Osteoblast (primary cell): ENCODE measurements around the gene RASAL2. TPM values are rescaled to one million over a fixed set of nuclear protein-coding genes. Genes with fewer than 3 reads are reported as not detected.

Experiments used
- DNase-seq: peaks from one replicate; pipeline ENCODE4 v3.0.0; 2011; ENCODE audit warnings: low spot score, mixed read lengths; ENCODE audit not compliant: insufficient read length; ENCODE audit errors: missing footprints
- H2AFZ ChIP-seq: 2 replicates; pipeline ENCODE4 v1.6.0; 2011; ENCODE audit warnings: mild to moderate bottlenecking, low read length
- H3K27ac ChIP-seq: 2 replicates; pipeline ENCODE4 v1.5.1; 2011; ENCODE audit warnings: mild to moderate bottlenecking, low read depth, low read length, moderate library complexity
- H3K27me3 ChIP-seq: 2 replicates; pipeline ENCODE4 v1.6.0; 2012; ENCODE audit warnings: mild to moderate bottlenecking, control low read depth, inconsistent platforms, low read length, moderate library complexity; ENCODE audit not compliant: insufficient read depth
- H3K36me3 ChIP-seq: 2 replicates; pipeline ENCODE4 v1.5.1; 2011; ENCODE audit warnings: mild to moderate bottlenecking, low read length, control low read depth, moderate library complexity; ENCODE audit not compliant: insufficient read depth
- H3K4me1 ChIP-seq: 2 replicates; pipeline ENCODE4 v1.5.1; 2011; ENCODE audit warnings: mild to moderate bottlenecking, low read length, control low read depth, moderate library complexity; ENCODE audit not compliant: insufficient read depth
- H3K4me2 ChIP-seq: 2 replicates; pipeline ENCODE4 v1.6.0; 2011; ENCODE audit warnings: mild to moderate bottlenecking, low read length; ENCODE audit not compliant: insufficient read depth
- H3K4me3 ChIP-seq: fragments of 200-600 bp; sonication (generic); 3 replicates; pipeline ENCODE4 v1.5.1; 2012; ENCODE audit warnings: mild to moderate bottlenecking, low read length, inconsistent platforms; ENCODE audit not compliant: insufficient read depth
- H3K79me2 ChIP-seq: 2 replicates; pipeline ENCODE4 v1.6.0; 2012; ENCODE audit warnings: mild to moderate bottlenecking, low read length, control low read depth, inconsistent platforms; ENCODE audit not compliant: insufficient read depth
- H3K9me3 ChIP-seq: 2 replicates; pipeline ENCODE4 v1.5.1; 2011; ENCODE audit warnings: low read depth, low read length, control low read depth
- H4K20me1 ChIP-seq: 2 replicates; pipeline ENCODE4 v1.6.0; 2012; ENCODE audit warnings: mild to moderate bottlenecking, low read length, control low read depth; ENCODE audit not compliant: insufficient read depth
- CTCF ChIP-seq: IDR thresholded peaks from 2 replicates; pipeline ENCODE4 v1.5.1; 2011; ENCODE audit warnings: mild to moderate bottlenecking, low read depth, low read length, moderate library complexity; ENCODE audit errors: extremely low read depth
- total RNA-seq: library from RNA; depleted of rRNA; stranded (reverse); fragments of >200 nt; gene quantifications from 2 replicates; pipeline ENCODE4 v1.2.3, GENCODE V29; 2012

RASAL2 gene
- total RNA-seq, 1 donor = 59.4 TPM

- no peaks in the 10 kb centered on the region for H3K27me3 ChIP-seq
- no peak overlapping the region for H2AFZ ChIP-seq
- TF ChIP-seq CTCF = no peak
- no peaks in the 10 kb centered on the region for H3K9me3 ChIP-seq
- no peak for DNase-seq
- no peaks in the 10 kb centered on the region for H4K20me1 ChIP-seq
- H3K27ac ChIP-seq = no peak overlapping the region
- no peak overlapping the region for H3K4me3 ChIP-seq
- H3K36me3 ChIP-seq = no peaks in the 10 kb centered on the region
- H3K4me1 ChIP-seq = no peaks in the 10 kb centered on the region
- H3K79me2 ChIP-seq = no peaks in the 10 kb centered on the region
- no peak overlapping the region for H3K4me2 ChIP-seq
Measured at GRCh38 chr1:178072326-178072725, 21.6 kb upstream of the RASAL2 start.

GRCh38 chr1:178075333-178075732 lies 18.6 kb upstream of the RASAL2 start:
- no peak for DNase-seq
- no peak for TF ChIP-seq CTCF

GRCh38 chr1:178076607-178077006 lies 17.3 kb upstream of the RASAL2 start:
- H3K4me1 ChIP-seq = no peaks in the 10 kb centered on the region
- no peak for TF ChIP-seq CTCF
- no peak overlapping the region for H3K4me2 ChIP-seq
- H4K20me1 ChIP-seq = no peaks in the 10 kb centered on the region
- H3K9me3 ChIP-seq = no peaks in the 10 kb centered on the region
- no peak overlapping the region for H3K4me3 ChIP-seq
- H3K27ac ChIP-seq = no peak overlapping the region
- no peaks in the 10 kb centered on the region for H3K27me3 ChIP-seq
- no peak overlapping the region for H2AFZ ChIP-seq
- no peak for DNase-seq
- H3K79me2 ChIP-seq = no peaks in the 10 kb centered on the region
- H3K36me3 ChIP-seq = no peaks in the 10 kb centered on the region

More at GRCh38 chr1:178075333-178075732, 18.6 kb upstream of the RASAL2 start:
- Histone ChIP-seq H3K4me2 (no peak overlapping the region), H3K4me1 (no peaks in the 10 kb centered on the region), H3K9me3 (no peaks in the 10 kb centered on the region), H3K36me3 (no peaks in the 10 kb centered on the region), H2AFZ (no peak overlapping the region), H3K27me3 (no peaks in the 10 kb centered on the region), H4K20me1 (no peaks in the 10 kb centered on the region), H3K79me2 (no peaks in the 10 kb centered on the region), H3K4me3 (no peak overlapping the region), H3K27ac (no peak overlapping the region)

- Histone ChIP-seq H3K4me1 (no peaks in the 10 kb centered on the region), H3K27me3 (no peaks in the 10 kb centered on the region), H3K79me2 (no peaks in the 10 kb centered on the region), H3K36me3 (no peaks in the 10 kb centered on the region), H2AFZ (no peak overlapping the region), H3K9me3 (no peaks in the 10 kb centered on the region), H3K27ac (no peak overlapping the region), H3K4me3 (no peak overlapping the region), H4K20me1 (no peaks in the 10 kb centered on the region), H3K4me2 (no peak overlapping the region)
- no peak for DNase-seq
- TF ChIP-seq CTCF = no peak
Measured at GRCh38 chr1:178077917-178078316, 16.0 kb upstream of the RASAL2 start.
